H1 (cell line): ENCODE results near the gene GPR15.

ENCODE experiments used
- CBX8 ChIP-seq: fragments of 300-800, 300-1000 bp; sonication (generic); IDR thresholded peaks from 2 replicates; pipeline ENCODE4 v1.7.1; 2016; ENCODE audit warnings: low read depth, low read length, borderline replicate concordance
- CTCF ChIP-seq, 3 experiments: IDR thresholded peaks; 1 replicate in 2 of 3; 2 replicates in 1 of 3; pipeline versions ENCODE4 v1.5.1 to v1.6.1; 2011; ENCODE audit warnings: low read length in 3 of 3, mild to moderate bottlenecking in 3 of 3, inconsistent platforms in 2 of 3, low read depth in 1 of 3, moderate library complexity in 1 of 3; ENCODE audit not compliant: insufficient read depth in 1 of 3; ENCODE audit errors: control extremely low read depth in 1 of 3
- EZH2 ChIP-seq: fragments of 200-600 bp; sonication (generic); IDR thresholded peaks from 2 replicates; pipeline ENCODE4 v1.7.1; 2012; ENCODE audit warnings: low read depth, mild to moderate bottlenecking, moderate library complexity, low read length, inconsistent platforms; ENCODE audit not compliant: severe bottlenecking
- MAX ChIP-seq: IDR thresholded peaks from 2 replicates; pipeline ENCODE4 v1.6.1; 2012; ENCODE audit warnings: inconsistent platforms
- POLR2A ChIP-seq, 2 experiments: IDR thresholded peaks; 1 replicate in 1 of 2; 2 replicates in 1 of 2; pipeline ENCODE4 v1.6.1; 2011; ENCODE audit warnings: low read depth in 2 of 2, low read length in 2 of 2, mild to moderate bottlenecking in 2 of 2; ENCODE audit errors: control extremely low read depth in 1 of 2
- SP2 ChIP-seq: IDR thresholded peaks from 2 replicates; pipeline ENCODE4 v1.6.1; 2012; ENCODE audit warnings: mild to moderate bottlenecking, low read length, inconsistent platforms
- SRF ChIP-seq: IDR thresholded peaks from 2 replicates; pipeline ENCODE4 v1.6.1; 2011; ENCODE audit warnings: mild to moderate bottlenecking, low read depth, low read length, moderate library complexity
- YY1 ChIP-seq: IDR thresholded peaks from 2 replicates; pipeline ENCODE4 v1.6.1; 2011; ENCODE audit warnings: low read depth, mild to moderate bottlenecking, low read length
- ZNF274 ChIP-seq: IDR thresholded peaks from 2 replicates; pipeline ENCODE4 v1.7.0; 2012; ENCODE audit warnings: low read length, borderline replicate concordance; ENCODE audit errors: extremely low read depth

DNA sequence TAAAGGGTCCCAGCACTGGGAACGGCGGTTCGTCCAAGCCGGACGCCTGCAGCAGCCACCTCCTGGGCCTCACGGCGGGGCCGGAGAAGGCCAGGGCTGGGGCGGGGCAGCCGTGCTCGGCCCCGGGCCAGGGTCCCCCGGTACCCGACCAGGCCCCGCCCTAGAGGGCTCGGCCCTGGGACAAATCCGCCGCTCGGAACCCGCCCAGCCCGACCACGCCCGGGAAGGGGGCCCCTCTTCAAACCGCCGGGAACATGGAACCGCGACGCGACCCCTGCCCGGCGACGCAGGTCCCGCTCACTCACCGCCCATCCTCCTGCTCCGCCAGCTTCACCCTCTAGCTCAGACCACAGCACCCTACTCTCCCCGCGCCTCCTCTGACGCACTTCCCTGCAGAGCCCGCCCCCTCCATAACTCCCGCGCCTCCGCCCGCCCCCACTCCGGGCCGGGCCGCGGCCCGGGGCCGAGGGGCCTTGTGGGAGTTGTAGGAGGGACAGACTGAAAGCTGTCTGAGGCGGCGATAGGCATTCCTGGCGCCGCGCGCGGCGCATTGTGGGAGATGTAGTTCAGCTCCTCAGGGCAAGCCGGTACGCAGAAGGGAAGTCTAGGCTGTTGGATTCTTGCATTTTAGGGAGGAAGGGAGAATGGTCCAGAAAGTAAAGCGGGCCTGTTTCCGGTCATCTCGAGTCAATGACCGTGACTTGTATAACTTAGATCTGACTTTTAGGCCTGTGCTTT is 9.1 kb upstream of the GPR15 start, which contains the start of gene CLDND1:
- TF ChIP-seq MAX (no peak), CBX8 (no peak), CTCF (IDR thresholded peaks at IDR 0.05; ENCODE audit: control extremely low read depth in 1 of 3, insufficient read depth in 1 of 3, low read depth in 1 of 3, low read length in 3 of 3) (no peak; a peak in 1 of 4 replicates), SRF (0 out of 2 replicates have a peak, but pooled peaks have one; percentile 1), POLR2A (IDR thresholded peaks at IDR 0.05; ENCODE audit: control extremely low read depth in 1 of 2, low read depth in 2 of 2, low read length in 2 of 2) (peak; percentile 75 to 91), YY1 (peak; percentile 55), EZH2 (no peak), SP2 (no peak), ZNF274 (no peak)
